Measurements from ENCODE around the gene FAM13B. TPM values are rescaled to one million over a fixed set of nuclear protein-coding genes. Genes with fewer than 3 reads are reported as not detected.

FAM13B gene
- total and polyA plus RNA-seq, 10 of the 15 experiments (the other 5 are each of a cell fraction or from before 2014, with no cell fraction given) = 3.6 to 30.0 (median 20.3) TPM

DNA sequence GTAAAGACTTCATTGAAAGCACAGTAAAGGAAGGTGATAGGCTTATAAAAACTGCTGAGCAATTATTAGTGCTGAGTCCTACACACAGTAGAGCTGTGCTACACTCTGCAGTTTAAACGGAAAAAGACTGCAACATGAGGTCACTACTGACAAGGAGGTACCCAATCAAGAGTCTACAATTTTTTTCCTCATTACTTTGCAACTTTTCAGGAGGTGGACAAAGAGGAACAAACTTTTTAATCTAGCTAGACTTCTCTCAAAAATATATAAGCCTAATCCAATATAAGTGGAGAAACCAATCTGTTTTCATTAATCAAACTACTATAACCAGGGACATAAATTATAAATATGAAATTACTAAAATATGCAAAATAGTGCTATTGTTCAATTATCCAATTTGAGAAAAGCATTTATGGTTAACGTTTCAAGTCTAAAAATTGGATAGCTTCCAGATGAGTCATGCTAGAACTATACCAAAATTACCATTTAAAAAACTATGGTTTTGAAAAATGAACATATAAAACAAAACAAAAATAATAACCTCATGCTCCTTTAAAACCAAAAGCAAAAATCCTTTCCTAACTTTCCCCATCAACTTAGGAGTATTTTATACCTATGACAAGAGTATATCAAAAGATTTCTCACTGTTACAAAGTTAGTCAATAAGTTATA lies 37.7 kb downstream of the FAM13B start:
- RAD21 ChIA-PET (ENCODE audit: unreplicated experiment) = interaction anchor here (1.0 to 1.3 kb wide), 2 partner anchors 35 to 218 kb away, joined by 5 read pairs; no protein-coding TSS in a partner anchor
- Histone ChIP-seq H3K9me3 (replicated peaks; ENCODE audit: control insufficient read depth, insufficient read depth, low read length) (peaks cover 22% of the 10 kb centered on the region), H2AFZ (ENCODE audit: control insufficient read depth, low read depth, low read length) (no peak overlapping the region), H3K36me3 (ENCODE audit: control insufficient read depth in 2 of 2, insufficient read depth in 2 of 2, low read length in 1 of 2) (peaks cover 7 to 18% of the 10 kb centered on the region in 2 experiments), H3K9ac (ENCODE audit: control insufficient read depth, insufficient read depth, low read length) (no peak overlapping the region), H4K20me1 (ENCODE audit: control insufficient read depth, insufficient read depth) (no peaks in the 10 kb centered on the region), H3K27ac (ENCODE audit: control insufficient read depth, insufficient read depth) (no peak overlapping the region), H3K79me2 (ENCODE audit: control insufficient read depth, insufficient read depth, low read length) (peaks cover 18% of the 10 kb centered on the region), H3K4me1 (ENCODE audit: control insufficient read depth, insufficient read depth, low read length) (peaks cover 9% of the 10 kb centered on the region), H3K4me2 (ENCODE audit: control insufficient read depth, insufficient read depth) (no peak overlapping the region), H3K4me3 (no peak overlapping the region), H3K27me3 (replicated peaks in 1 of 2; ENCODE audit: control insufficient read depth in 2 of 2, insufficient read depth in 2 of 2, low read length in 1 of 2) (no peaks in the 10 kb centered on the region)
- BruUV-seq (replicated peaks) = no TSS peak
- POLR2A ChIA-PET = interaction anchor here (1.2 kb wide), 1 partner anchor 11 kb away, joined by 4 read pairs; no protein-coding TSS in a partner anchor
- FAIRE-seq (no peak), ATAC-seq (peak; percentile 54), DNase-seq (ENCODE audit: low read depth, low spot score) (no peak)
- intact Hi-C loops (cut with micrococcal nuclease; ENCODE audit: unreplicated experiment) = no loop called here
- TF ChIP-seq ZZZ3 (IDR thresholded peaks at IDR 0.05; ENCODE audit: control insufficient read depth, insufficient read length, low read depth) = no peak
- TF ChIP-seq BRCA1 (IDR thresholded peaks at IDR 0.05; ENCODE audit: low read depth, low read length) = no peak
- in situ Hi-C loops (cut with MboI) = no loop called here
- SMC1A ChIA-PET (ENCODE audit: uncharacterized antibody, unreplicated experiment) = interaction anchor here (0.8 to 2.2 kb wide), 4 partner anchors 10 to 216 kb away, joined by 3 to 12 read pairs (median 4); no protein-coding TSS in a partner anchor
- 55% methylated on average over 2 of the region's 2 CpGs for WGBS (ENCODE audit: insufficient coverage, insufficient replicate concordance, low lambda C conversion rate, missing lambda C conversion rate)
- CTCF ChIA-PET = interaction anchor here (0.8 to 2.5 kb wide), 4 partner anchors 9 to 216 kb away, joined by 3 to 12 read pairs (median 4); no protein-coding TSS in a partner anchor

DNA sequence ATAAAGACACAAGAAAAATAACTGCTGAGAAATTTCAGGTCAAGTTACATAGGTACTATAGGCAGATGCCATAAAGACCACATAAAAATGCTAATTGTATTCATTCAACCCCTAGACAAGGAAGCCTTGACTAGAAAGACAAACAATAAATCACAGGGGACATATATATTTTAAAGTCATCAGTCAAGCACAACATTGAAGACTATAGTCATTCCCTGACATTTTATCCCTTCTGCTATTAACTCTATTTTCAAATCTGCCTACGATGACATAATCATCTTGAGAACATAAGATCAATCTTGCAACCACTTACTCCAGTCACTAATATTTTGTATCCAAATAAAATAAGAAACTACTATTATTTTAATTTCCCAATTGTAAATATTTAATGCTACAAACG lies 38.3 kb downstream of the FAM13B start:
- CTCF ChIA-PET = interaction anchor here (0.7 to 1.2 kb wide), 2 partner anchors 9 to 215 kb away, joined by 3 to 4 read pairs; no protein-coding TSS in a partner anchor
- Histone ChIP-seq H3K4me2 (ENCODE audit: control insufficient read depth, insufficient read depth) (no peak overlapping the region), H4K20me1 (ENCODE audit: control insufficient read depth, insufficient read depth) (no peaks in the 10 kb centered on the region), H3K27me3 (replicated peaks in 1 of 2; ENCODE audit: control insufficient read depth in 2 of 2, insufficient read depth in 2 of 2, low read length in 1 of 2) (no peaks in the 10 kb centered on the region), H3K79me2 (ENCODE audit: control insufficient read depth, insufficient read depth, low read length) (peaks cover 13% of the 10 kb centered on the region), H3K27ac (ENCODE audit: control insufficient read depth, insufficient read depth) (no peak overlapping the region), H3K4me3 (no peak overlapping the region), H2AFZ (ENCODE audit: control insufficient read depth, low read depth, low read length) (no peak overlapping the region), H3K9me3 (replicated peaks; ENCODE audit: control insufficient read depth, insufficient read depth, low read length) (peaks cover 18% of the 10 kb centered on the region), H3K36me3 (ENCODE audit: control insufficient read depth in 2 of 2, insufficient read depth in 2 of 2, low read length in 1 of 2) (peaks cover 6 to 13% of the 10 kb centered on the region in 2 experiments), H3K4me1 (ENCODE audit: control insufficient read depth, insufficient read depth, low read length) (peaks cover 9% of the 10 kb centered on the region), H3K9ac (ENCODE audit: control insufficient read depth, insufficient read depth, low read length) (no peak overlapping the region)
- intact Hi-C loops (cut with micrococcal nuclease; ENCODE audit: unreplicated experiment) (no loop called here), in situ Hi-C loops (cut with MboI) (no loop called here)
- RAD21 ChIA-PET (ENCODE audit: unreplicated experiment) = interaction anchor here (0.8 to 1.3 kb wide), 4 partner anchors 36 to 217 kb away, joined by 4 to 5 read pairs (median 5); no protein-coding TSS in a partner anchor
- 72% methylated on average over 2 of the region's 2 CpGs for WGBS (ENCODE audit: insufficient coverage, insufficient replicate concordance, low lambda C conversion rate, missing lambda C conversion rate)
- SMC1A ChIA-PET (ENCODE audit: uncharacterized antibody, unreplicated experiment) = interaction anchor here (0.8 to 2.2 kb wide), 6 partner anchors 10 to 216 kb away, joined by 3 to 12 read pairs (median 4); no protein-coding TSS in a partner anchor
- no TSS peak for BruUV-seq (replicated peaks)
- FAIRE-seq (no peak), DNase-seq (ENCODE audit: low read depth, low spot score) (no peak), ATAC-seq (no peak)
- POLR2A ChIA-PET = interaction anchor here (0.9 to 1.3 kb wide), 2 partner anchors 20 to 183 kb away, joined by 3 read pairs; no protein-coding TSS in a partner anchor
- no peak for TF ChIP-seq CEBPB (IDR thresholded peaks at IDR 0.05; ENCODE audit: borderline replicate concordance in 1 of 2, low read depth in 2 of 2, low read length in 2 of 2)
- TF ChIP-seq BCL11A (IDR thresholded peaks at IDR 0.05; ENCODE audit: low read depth, low read length) = no peak
- no peak for TF ChIP-seq RUNX3 (IDR thresholded peaks at IDR 0.05; ENCODE audit: low read length)
- TF ChIP-seq, protein P1, sequence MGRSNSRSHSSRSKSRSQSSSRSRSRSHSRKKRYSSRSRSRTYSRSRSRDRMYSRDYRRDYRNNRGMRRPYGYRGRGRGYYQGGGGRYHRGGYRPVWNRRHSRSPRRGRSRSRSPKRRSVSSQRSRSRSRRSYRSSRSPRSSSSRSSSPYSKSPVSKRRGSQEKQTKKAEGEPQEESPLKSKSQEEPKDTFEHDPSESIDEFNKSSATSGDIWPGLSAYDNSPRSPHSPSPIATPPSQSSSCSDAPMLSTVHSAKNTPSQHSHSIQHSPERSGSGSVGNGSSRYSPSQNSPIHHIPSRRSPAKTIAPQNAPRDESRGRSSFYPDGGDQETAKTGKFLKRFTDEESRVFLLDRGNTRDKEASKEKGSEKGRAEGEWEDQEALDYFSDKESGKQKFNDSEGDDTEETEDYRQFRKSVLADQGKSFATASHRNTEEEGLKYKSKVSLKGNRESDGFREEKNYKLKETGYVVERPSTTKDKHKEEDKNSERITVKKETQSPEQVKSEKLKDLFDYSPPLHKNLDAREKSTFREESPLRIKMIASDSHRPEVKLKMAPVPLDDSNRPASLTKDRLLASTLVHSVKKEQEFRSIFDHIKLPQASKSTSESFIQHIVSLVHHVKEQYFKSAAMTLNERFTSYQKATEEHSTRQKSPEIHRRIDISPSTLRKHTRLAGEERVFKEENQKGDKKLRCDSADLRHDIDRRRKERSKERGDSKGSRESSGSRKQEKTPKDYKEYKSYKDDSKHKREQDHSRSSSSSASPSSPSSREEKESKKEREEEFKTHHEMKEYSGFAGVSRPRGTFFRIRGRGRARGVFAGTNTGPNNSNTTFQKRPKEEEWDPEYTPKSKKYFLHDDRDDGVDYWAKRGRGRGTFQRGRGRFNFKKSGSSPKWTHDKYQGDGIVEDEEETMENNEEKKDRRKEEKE (IDR thresholded peaks at IDR 0.05) = no peak
- TF ChIP-seq WRNIP1 (IDR thresholded peaks at IDR 0.05; ENCODE audit: borderline replicate concordance, low read depth, low read length) = no peak
- TF ChIP-seq MTA3 (IDR thresholded peaks at IDR 0.05; ENCODE audit: borderline replicate concordance, low read length) = no peak
- TF ChIP-seq BHLHE40 (IDR thresholded peaks at IDR 0.05; ENCODE audit: borderline replicate concordance in 1 of 2, low read depth in 2 of 2, low read length in 1 of 2) = no peak
- no peak for TF ChIP-seq ZNF24 (IDR thresholded peaks at IDR 0.05)
- TF ChIP-seq, protein P2, sequence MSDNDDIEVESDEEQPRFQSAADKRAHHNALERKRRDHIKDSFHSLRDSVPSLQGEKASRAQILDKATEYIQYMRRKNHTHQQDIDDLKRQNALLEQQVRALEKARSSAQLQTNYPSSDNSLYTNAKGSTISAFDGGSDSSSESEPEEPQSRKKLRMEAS (IDR thresholded peaks at IDR 0.05; ENCODE audit: low read depth, low read length) = no peak
- no peak for TF ChIP-seq NR2C1 (IDR thresholded peaks at IDR 0.05)

Measured in GM12878 (cell line).